Neural cell (in vitro differentiated cells): ENCODE measurements around the gene MTHFD1L. TPM values are rescaled to one million over a fixed set of nuclear protein-coding genes. Genes with fewer than 3 reads are reported as not detected.

Source experiments
- H2AFZ ChIP-seq: fragments of 200-600, 300-800 bp; sonication (generic), shearing (Covaris generic); 2 replicates; pipeline ENCODE4 v1.6.0; 2014; ENCODE audit warnings: low read depth, mild to moderate bottlenecking, antibody characterized with exemption, low read length, moderate library complexity
- H3F3A ChIP-seq: fragments of 200-600 bp; shearing (Covaris generic); 2 replicates; pipeline ENCODE4 v1.6.1; 2016; ENCODE audit warnings: mild to moderate bottlenecking, moderate library complexity, mixed read lengths, antibody characterized with exemption, low read length; ENCODE audit not compliant: insufficient read depth, poor library complexity, severe bottlenecking
- H3K27ac ChIP-seq: fragments of 200-600, 300-800 bp; sonication (generic), shearing (Covaris generic); 2 replicates; pipeline ENCODE4 v1.5.1; 2014; ENCODE audit warnings: mild to moderate bottlenecking, low read length, moderate library complexity
- H3K27me3 ChIP-seq: fragments of 300-800, 200-600 bp; sonication (generic), shearing (Covaris generic); 2 replicates; pipeline ENCODE4 v1.6.0; 2014; ENCODE audit warnings: mild to moderate bottlenecking, low read depth, low read length, moderate library complexity; ENCODE audit not compliant: insufficient read depth
- H3K36me3 ChIP-seq: fragments of 300-800, 200-600 bp; sonication (generic), shearing (Covaris generic); 2 replicates; pipeline ENCODE4 v1.5.1; 2014; ENCODE audit warnings: mild to moderate bottlenecking, antibody characterized with exemption, low read length, moderate library complexity; ENCODE audit not compliant: insufficient read depth
- H3K4me2 ChIP-seq: fragments of 300-800, 200-600 bp; sonication (generic), shearing (Covaris generic); 2 replicates; pipeline ENCODE4 v1.6.0; 2014; ENCODE audit warnings: mild to moderate bottlenecking, low read length
- H3K4me3 ChIP-seq: fragments of 300-800, 200-600 bp; sonication (generic), shearing (Covaris generic); 2 replicates; pipeline ENCODE4 v1.5.1; 2014; ENCODE audit warnings: mild to moderate bottlenecking, low read length, moderate library complexity
- H3K79me2 ChIP-seq: fragments of 200-600 bp; shearing (Covaris generic); replicated peaks from 2 replicates; pipeline ENCODE4 v1.6.0; 2014; ENCODE audit warnings: mild to moderate bottlenecking, low read length, moderate library complexity; ENCODE audit not compliant: insufficient read depth
- H3K9ac ChIP-seq: fragments of 300-800, 200-600 bp; sonication (generic), shearing (Covaris generic); 2 replicates; pipeline ENCODE4 v1.6.1; 2016; ENCODE audit warnings: mild to moderate bottlenecking, low read length, mixed read lengths
- H3K9me2 ChIP-seq: fragments of 200-600 bp; shearing (Covaris generic); 2 replicates; pipeline ENCODE4 v1.6.1; 2016; ENCODE audit warnings: mild to moderate bottlenecking, low read length, mixed read lengths; ENCODE audit not compliant: insufficient read depth
- H3K9me3 ChIP-seq: fragments of 200-600, 300-800 bp; sonication (generic), shearing (Covaris generic); 2 replicates; pipeline ENCODE4 v1.6.1; 2016; ENCODE audit warnings: mild to moderate bottlenecking, mixed run types, low read length, moderate library complexity, mixed read lengths
- H4K20me1 ChIP-seq: fragments of 200-600 bp; shearing (Covaris generic); 2 replicates; pipeline ENCODE4 v1.6.1; 2016; ENCODE audit warnings: mild to moderate bottlenecking, mixed run types; ENCODE audit not compliant: insufficient read depth
- EP300 ChIP-seq: fragments of 450-650 bp; conservative IDR thresholded peaks from 2 replicates; pipeline ENCODE4 v1.6.1; 2014; ENCODE audit warnings: antibody characterized with exemption, mild to moderate bottlenecking, moderate library complexity; ENCODE audit not compliant: poor library complexity, severe bottlenecking
- EZH2 ChIP-seq: fragments of 200-600, 300-800 bp; shearing (Covaris generic), sonication (generic); IDR thresholded peaks from 2 replicates; pipeline ENCODE4 v1.6.1; 2014; ENCODE audit warnings: antibody characterized with exemption, low read length, borderline replicate concordance, mild to moderate bottlenecking; ENCODE audit not compliant: insufficient read depth, poor library complexity, severe bottlenecking
- MXI1 ChIP-seq: fragments of 450-650 bp; conservative IDR thresholded peaks from 2 replicates; pipeline ENCODE4 v1.6.1; 2014; ENCODE audit warnings: antibody characterized with exemption, mild to moderate bottlenecking; ENCODE audit not compliant: poor library complexity, severe bottlenecking
- POLR2AphosphoS5 ChIP-seq: IDR thresholded peaks from 2 replicates; pipeline ENCODE4 v1.6.1; 2012
- RAD21 ChIP-seq: fragments of 450-650 bp; conservative IDR thresholded peaks from 2 replicates; pipeline ENCODE4 v1.6.1; 2014; ENCODE audit warnings: antibody characterized with exemption, mild to moderate bottlenecking, moderate library complexity
- REST ChIP-seq: IDR thresholded peaks from 2 replicates; pipeline ENCODE4 v1.6.1; 2012; ENCODE audit warnings: borderline replicate concordance
- SMC3 ChIP-seq: fragments of 450-650 bp; conservative IDR thresholded peaks from 2 replicates; pipeline ENCODE4 v1.6.1; 2014; ENCODE audit warnings: antibody characterized with exemption, mild to moderate bottlenecking, moderate library complexity; ENCODE audit not compliant: poor library complexity
- TAF1 ChIP-seq: IDR thresholded peaks from 2 replicates; pipeline ENCODE4 v1.6.1; 2012; ENCODE audit warnings: low read depth
- polyA plus RNA-seq: library from polyadenylated mRNA; depleted of rRNA; stranded (reverse); fragments of >200 nt; gene quantifications from 2 replicates; pipeline ENCODE4 v1.2.3, GENCODE V29; 2014
- TF ChIP-seq, protein P1 (sequence below): fragments of 450-650 bp; IDR thresholded peaks from 2 replicates; pipeline ENCODE4 v1.5.1; 2014; ENCODE audit warnings: antibody characterized with exemption, mild to moderate bottlenecking, moderate library complexity; ENCODE audit not compliant: poor library complexity, severe bottlenecking

MTHFD1L gene
- polyA plus RNA-seq, 1 donor from 2014 or later, result 6.3 TPM

- TF ChIP-seq SMC3 (no peak), TAF1 (no peak), REST (no peak), POLR2AphosphoS5 (no peak), EP300 (no peak), MXI1 (no peak), EZH2 (no peak), RAD21 (no peak)
- TF ChIP-seq, protein P1, sequence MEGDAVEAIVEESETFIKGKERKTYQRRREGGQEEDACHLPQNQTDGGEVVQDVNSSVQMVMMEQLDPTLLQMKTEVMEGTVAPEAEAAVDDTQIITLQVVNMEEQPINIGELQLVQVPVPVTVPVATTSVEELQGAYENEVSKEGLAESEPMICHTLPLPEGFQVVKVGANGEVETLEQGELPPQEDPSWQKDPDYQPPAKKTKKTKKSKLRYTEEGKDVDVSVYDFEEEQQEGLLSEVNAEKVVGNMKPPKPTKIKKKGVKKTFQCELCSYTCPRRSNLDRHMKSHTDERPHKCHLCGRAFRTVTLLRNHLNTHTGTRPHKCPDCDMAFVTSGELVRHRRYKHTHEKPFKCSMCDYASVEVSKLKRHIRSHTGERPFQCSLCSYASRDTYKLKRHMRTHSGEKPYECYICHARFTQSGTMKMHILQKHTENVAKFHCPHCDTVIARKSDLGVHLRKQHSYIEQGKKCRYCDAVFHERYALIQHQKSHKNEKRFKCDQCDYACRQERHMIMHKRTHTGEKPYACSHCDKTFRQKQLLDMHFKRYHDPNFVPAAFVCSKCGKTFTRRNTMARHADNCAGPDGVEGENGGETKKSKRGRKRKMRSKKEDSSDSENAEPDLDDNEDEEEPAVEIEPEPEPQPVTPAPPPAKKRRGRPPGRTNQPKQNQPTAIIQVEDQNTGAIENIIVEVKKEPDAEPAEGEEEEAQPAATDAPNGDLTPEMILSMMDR, result no peak
- no peak overlapping the region for H3K27ac ChIP-seq
Observed at GRCh38 chr6:151022492-151022891, 157.0 kb downstream of the MTHFD1L start.

DNA sequence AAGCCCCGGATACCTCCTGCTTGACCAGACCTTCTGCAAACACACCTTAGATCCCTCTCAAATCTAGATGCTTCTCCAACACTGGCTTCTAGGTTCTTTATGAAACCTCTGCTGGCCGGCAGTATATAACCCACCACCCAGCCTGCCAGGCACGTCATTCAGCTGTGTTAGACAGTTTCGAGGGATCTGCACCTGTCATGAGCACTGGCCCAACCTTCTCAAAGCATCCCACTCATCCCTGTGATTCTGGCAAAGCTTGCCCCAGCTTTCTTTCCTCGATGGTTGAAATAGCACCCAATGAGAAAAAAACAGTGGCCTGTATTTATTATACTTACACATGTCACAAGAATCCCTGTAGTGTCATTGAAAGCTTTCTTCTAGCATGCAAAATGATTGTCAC is 157.8 kb downstream of the MTHFD1L start:
- Histone ChIP-seq H3K27ac (no peak overlapping the region), H4K20me1 (no peaks in the 10 kb centered on the region), H3K9ac (no peak overlapping the region)

More at GRCh38 chr6:151022492-151022891, 157.0 kb downstream of the MTHFD1L start:
- Histone ChIP-seq H3K79me2 (no peaks in the 10 kb centered on the region), H3K9me3 (no peaks in the 10 kb centered on the region), H3K27me3 (no peaks in the 10 kb centered on the region), H3K9me2 (no peaks in the 10 kb centered on the region), H3K4me3 (no peak overlapping the region), H3K9ac (no peak overlapping the region), H3F3A (peaks cover 3% of the 10 kb centered on the region), H3K4me2 (no peak overlapping the region), H2AFZ (no peak overlapping the region), H3K36me3 (no peaks in the 10 kb centered on the region), H4K20me1 (no peaks in the 10 kb centered on the region)

More for the DNA sequence above, 157.8 kb downstream of the MTHFD1L start:
- Histone ChIP-seq H3K4me2 (no peak overlapping the region), H2AFZ (no peak overlapping the region), H3K9me2 (no peaks in the 10 kb centered on the region), H3K9me3 (no peaks in the 10 kb centered on the region), H3K4me3 (no peak overlapping the region), H3K36me3 (no peaks in the 10 kb centered on the region), H3K79me2 (no peaks in the 10 kb centered on the region), H3K27me3 (no peaks in the 10 kb centered on the region), H3F3A (peaks cover 3% of the 10 kb centered on the region)
- no peak for TF ChIP-seq TAF1
- TF ChIP-seq, protein P1, result no peak
- no peak for TF ChIP-seq POLR2AphosphoS5
